ENCODE results near the gene GNAZ. TPM values are rescaled to one million over a fixed set of nuclear protein-coding genes. Genes with fewer than 3 reads are reported as not detected.

The GNAZ gene
- polyA plus RNA-seq, 1 donor (not counting 4 experiments of a cell fraction or from before 2014, with no cell fraction given): 0.03 TPM

DNA sequence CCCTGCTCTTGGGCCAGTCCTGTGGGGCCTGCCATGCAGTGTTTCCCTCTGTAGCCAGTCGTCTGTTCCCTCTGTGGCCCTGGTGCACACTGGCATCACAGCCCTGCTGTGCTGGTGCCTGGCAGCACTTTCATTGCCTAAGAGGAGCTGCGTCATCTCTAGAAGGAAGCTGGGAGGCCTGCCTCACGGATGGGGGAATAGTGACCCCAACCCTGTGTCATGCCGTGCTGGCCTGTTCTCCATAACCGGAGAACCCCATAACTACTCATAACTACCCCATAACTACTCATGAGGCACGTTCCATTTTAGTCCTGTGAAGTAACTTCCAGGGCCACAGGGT, 88.9 kb downstream of the GNAZ start:
- dilution Hi-C loops (cut with MboI; ENCODE audit: extremely low pct_ligation_motif_present, low sequenced_read_pairs): no loop called here
- H3K9ac ChIP-seq (ENCODE audit: control insufficient read depth, extremely low read depth, insufficient read depth, low read length): no peak overlapping the region
- no peak overlapping the region for H3K4me2 ChIP-seq (ENCODE audit: control insufficient read depth, extremely low read depth, insufficient read depth, low read depth, low read length)

DNA sequence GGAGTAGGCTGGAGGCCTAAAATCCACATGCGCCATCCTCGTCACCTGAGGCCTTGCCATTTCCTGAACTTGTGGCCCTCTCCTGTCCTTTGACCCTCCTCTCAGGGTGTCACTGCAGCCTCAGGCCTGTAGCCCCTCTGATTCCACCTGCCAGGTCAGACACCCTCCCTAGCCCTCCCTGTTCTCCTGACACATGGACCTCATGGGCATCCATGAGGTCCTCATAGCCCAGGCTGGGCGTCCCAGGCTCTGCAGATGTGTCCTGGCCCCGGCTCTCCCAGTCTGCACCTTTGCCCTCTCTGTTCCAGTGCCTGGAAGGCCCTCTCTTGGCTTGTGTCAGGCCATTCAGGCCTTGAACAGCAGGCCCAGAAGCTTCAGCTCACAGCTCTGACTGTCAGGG, 90.7 kb downstream of the GNAZ start:
- no peak for FAIRE-seq
- dilution Hi-C loops (cut with MboI; ENCODE audit: extremely low pct_ligation_motif_present, low sequenced_read_pairs): no loop called here
- Histone ChIP-seq H3K27me3 (ENCODE audit: control insufficient read depth, extremely low read depth, insufficient read depth, low read length) (no peaks in the 10 kb centered on the region), H3K4me1 (ENCODE audit: control insufficient read depth, extremely low read depth, insufficient read depth, low read length) (no peaks in the 10 kb centered on the region), H3K4me3 (ENCODE audit: control insufficient read depth in 2 of 3, extremely low read depth in 1 of 3, insufficient read depth in 2 of 3, low read depth in 1 of 3, low read length in 3 of 3) (no peak overlapping the region), H2AFZ (ENCODE audit: control insufficient read depth, low read length) (no peak overlapping the region), H3K27ac (ENCODE audit: control insufficient read depth, insufficient read depth, low read length) (no peak overlapping the region), H3K79me2 (ENCODE audit: control insufficient read depth, insufficient read depth, low read length) (no peaks in the 10 kb centered on the region), H3K36me3 (ENCODE audit: control insufficient read depth in 2 of 2, extremely low read depth in 1 of 2, insufficient read depth in 2 of 2, low read length in 2 of 2) (no peaks in the 10 kb centered on the region), H3K9me3 (ENCODE audit: control insufficient read depth, low read depth, low read length) (no peaks in the 10 kb centered on the region), H3K9ac (ENCODE audit: control insufficient read depth, extremely low read depth, insufficient read depth, low read length) (no peak overlapping the region), H3K9me1 (ENCODE audit: control insufficient read depth, extremely low read depth, insufficient read depth, low read length) (no peaks in the 10 kb centered on the region), H4K20me1 (ENCODE audit: control insufficient read depth, extremely low read depth, insufficient read depth, low read length) (no peaks in the 10 kb centered on the region), H3K4me2 (ENCODE audit: control insufficient read depth, extremely low read depth, insufficient read depth, low read depth, low read length) (no peak overlapping the region)
- no peak for DNase-seq (ENCODE audit: low read depth, low spot score)
- TF ChIP-seq, protein P1, sequence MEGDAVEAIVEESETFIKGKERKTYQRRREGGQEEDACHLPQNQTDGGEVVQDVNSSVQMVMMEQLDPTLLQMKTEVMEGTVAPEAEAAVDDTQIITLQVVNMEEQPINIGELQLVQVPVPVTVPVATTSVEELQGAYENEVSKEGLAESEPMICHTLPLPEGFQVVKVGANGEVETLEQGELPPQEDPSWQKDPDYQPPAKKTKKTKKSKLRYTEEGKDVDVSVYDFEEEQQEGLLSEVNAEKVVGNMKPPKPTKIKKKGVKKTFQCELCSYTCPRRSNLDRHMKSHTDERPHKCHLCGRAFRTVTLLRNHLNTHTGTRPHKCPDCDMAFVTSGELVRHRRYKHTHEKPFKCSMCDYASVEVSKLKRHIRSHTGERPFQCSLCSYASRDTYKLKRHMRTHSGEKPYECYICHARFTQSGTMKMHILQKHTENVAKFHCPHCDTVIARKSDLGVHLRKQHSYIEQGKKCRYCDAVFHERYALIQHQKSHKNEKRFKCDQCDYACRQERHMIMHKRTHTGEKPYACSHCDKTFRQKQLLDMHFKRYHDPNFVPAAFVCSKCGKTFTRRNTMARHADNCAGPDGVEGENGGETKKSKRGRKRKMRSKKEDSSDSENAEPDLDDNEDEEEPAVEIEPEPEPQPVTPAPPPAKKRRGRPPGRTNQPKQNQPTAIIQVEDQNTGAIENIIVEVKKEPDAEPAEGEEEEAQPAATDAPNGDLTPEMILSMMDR (optimal IDR thresholded peaks at IDR 0.05 in 1 of 3, IDR thresholded peaks at IDR 0.05 in 1 of 3, conservative IDR thresholded peaks at IDR 0.05 in 1 of 3; ENCODE audit: extremely low read depth in 1 of 3, insufficient read depth in 2 of 3, low read length in 3 of 3): no peak
- no peak for TF ChIP-seq EZH2 (IDR thresholded peaks at IDR 0.05; ENCODE audit: low read length)

More for the DNA sequence above, 88.9 kb downstream of the GNAZ start:
- no peaks in the 10 kb centered on the region for H3K4me1 ChIP-seq (ENCODE audit: control insufficient read depth, extremely low read depth, insufficient read depth, low read length)
- FAIRE-seq (no peak), DNase-seq (ENCODE audit: low read depth, low spot score) (no peak)
- no peak overlapping the region for H2AFZ ChIP-seq (ENCODE audit: control insufficient read depth, low read length)
- TF ChIP-seq EZH2 (IDR thresholded peaks at IDR 0.05; ENCODE audit: low read length): no peak
- TF ChIP-seq, protein P1 (optimal IDR thresholded peaks at IDR 0.05 in 1 of 3, IDR thresholded peaks at IDR 0.05 in 1 of 3, conservative IDR thresholded peaks at IDR 0.05 in 1 of 3; ENCODE audit: extremely low read depth in 1 of 3, insufficient read depth in 2 of 3, low read length in 3 of 3): no peak
- no peaks in the 10 kb centered on the region for H3K27me3 ChIP-seq (ENCODE audit: control insufficient read depth, extremely low read depth, insufficient read depth, low read length)
- no peaks in the 10 kb centered on the region for H3K9me1 ChIP-seq (ENCODE audit: control insufficient read depth, extremely low read depth, insufficient read depth, low read length)
- no peaks in the 10 kb centered on the region for H3K9me3 ChIP-seq (ENCODE audit: control insufficient read depth, low read depth, low read length)
- no peaks in the 10 kb centered on the region for H3K36me3 ChIP-seq (ENCODE audit: control insufficient read depth in 2 of 2, extremely low read depth in 1 of 2, insufficient read depth in 2 of 2, low read length in 2 of 2)
- no peak overlapping the region for H3K4me3 ChIP-seq (ENCODE audit: control insufficient read depth in 2 of 3, extremely low read depth in 1 of 3, insufficient read depth in 2 of 3, low read depth in 1 of 3, low read length in 3 of 3)
- H3K27ac ChIP-seq (ENCODE audit: control insufficient read depth, insufficient read depth, low read length): no peak overlapping the region
- H4K20me1 ChIP-seq (ENCODE audit: control insufficient read depth, extremely low read depth, insufficient read depth, low read length): no peaks in the 10 kb centered on the region
- no peaks in the 10 kb centered on the region for H3K79me2 ChIP-seq (ENCODE audit: control insufficient read depth, insufficient read depth, low read length)

All from keratinocyte (primary cell).